Eye (tissue), 1 donor: Measurements from ENCODE around the gene SNED1.

Experiments used
- DNase-seq: peaks from one replicate; pipeline ENCODE4 v3.0.0-alpha.2; 2015

SNED1 gene

DNA sequence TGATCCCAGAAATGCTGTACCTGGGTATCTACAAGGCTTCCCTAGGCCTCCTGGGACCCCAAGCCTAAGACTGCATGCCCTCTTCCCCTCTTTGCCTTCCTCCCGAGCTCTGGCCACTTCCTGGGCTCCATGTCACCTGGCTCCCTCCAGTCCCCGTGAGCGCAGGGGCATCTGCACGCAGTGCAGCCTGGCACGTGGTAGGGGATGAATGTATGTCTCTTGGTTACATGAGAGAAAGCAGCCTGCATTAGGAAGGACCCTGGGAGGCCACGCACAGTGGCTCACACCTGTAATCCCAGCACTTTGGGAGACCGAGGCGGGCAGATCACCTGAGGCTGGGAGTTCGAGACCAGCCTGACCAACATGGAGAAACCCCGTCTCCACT, 135.0 kb downstream of the SNED1 start:
- no peak for DNase-seq

DNA sequence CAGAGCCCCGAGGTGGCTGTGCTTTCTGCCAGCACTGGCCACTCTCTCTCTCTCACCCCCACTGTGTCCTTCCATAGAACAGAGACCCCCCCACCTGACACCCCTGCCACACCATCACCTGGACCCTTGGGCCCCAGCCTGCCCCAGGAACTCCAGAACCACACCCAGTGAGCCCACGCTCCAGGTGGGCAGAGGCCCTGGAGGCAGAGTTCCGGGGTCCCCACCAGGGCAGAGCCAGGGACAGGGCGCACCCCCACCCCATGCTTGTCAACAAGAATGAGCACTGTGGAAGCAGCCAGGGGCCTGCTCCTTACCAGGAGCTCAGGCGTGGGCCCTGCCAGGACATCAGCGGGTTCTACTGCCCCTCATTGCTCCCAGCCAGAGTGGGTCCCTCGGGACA, 136.3 kb downstream of the SNED1 start:
- DNase-seq: no peak

DNA sequence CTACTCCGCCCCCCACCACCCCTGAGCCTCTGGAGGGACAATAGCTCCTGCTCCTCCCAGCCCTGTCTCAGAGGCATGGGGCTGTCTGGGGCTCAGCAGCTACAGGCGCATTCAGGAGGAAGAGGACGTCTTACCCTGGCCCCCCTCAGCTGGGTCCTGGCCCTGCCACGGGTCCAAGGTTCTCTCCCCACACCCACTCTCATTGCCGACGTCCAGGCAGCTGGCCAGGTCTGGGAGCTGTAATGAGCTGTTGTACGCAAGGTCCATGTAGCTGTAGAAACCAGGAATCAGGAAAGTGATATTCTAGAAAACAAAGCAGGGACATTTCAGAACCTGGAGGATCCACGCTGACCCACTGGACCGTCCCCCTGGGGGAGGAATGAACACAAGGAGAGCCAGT, 137.3 kb downstream of the SNED1 start:
- DNase-seq: no peak

DNA sequence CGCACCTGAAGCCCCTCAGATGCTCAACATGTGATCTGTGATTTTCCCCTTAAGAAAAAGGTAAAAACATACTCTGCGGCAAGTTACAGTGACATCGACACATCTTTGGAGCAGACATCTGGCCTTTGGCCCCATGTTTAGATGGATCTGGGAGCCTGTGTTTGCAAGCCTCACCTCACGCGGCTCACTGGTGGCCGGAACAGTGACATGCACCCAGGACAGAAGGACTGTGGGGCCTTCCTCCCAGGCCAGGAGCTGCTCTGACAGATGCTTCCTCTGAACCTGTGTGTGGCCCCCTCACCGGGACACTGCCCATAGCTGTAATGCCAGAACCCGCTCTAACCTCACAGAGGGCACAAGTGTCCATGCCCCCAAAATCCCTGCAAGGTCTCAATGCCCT, 137.8 kb downstream of the SNED1 start:
- no peak for DNase-seq

DNA sequence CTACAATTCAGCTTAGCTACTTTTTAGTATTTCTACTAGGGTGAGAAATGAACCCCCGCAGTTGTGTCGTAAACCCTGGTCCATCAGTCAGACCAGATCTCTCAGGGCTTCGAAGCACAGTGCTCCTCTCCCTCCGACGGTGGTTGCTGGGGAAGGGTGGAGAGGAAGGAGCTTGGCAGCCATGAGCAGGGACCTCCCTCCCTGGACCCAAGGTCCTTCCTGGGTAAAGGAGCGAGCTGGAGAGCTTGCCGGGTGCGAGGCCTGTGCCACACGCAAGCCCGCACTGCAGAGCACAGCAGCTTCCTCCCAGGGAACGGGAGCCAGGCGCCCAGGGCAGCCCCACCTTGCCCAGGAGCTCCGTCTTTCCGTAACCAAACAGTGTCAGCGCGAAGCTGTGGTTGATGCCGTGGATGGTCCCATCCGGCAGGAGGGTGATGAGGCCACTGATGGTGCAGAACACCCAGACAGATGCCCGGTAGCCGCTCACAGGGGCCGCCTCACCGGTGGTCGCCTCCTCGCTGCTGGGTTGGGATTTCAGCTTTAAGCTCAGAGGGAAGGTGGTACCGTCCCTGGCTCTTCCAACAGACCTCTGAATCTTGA, 138.3 kb downstream of the SNED1 start:
- DNase-seq: no peak

DNA sequence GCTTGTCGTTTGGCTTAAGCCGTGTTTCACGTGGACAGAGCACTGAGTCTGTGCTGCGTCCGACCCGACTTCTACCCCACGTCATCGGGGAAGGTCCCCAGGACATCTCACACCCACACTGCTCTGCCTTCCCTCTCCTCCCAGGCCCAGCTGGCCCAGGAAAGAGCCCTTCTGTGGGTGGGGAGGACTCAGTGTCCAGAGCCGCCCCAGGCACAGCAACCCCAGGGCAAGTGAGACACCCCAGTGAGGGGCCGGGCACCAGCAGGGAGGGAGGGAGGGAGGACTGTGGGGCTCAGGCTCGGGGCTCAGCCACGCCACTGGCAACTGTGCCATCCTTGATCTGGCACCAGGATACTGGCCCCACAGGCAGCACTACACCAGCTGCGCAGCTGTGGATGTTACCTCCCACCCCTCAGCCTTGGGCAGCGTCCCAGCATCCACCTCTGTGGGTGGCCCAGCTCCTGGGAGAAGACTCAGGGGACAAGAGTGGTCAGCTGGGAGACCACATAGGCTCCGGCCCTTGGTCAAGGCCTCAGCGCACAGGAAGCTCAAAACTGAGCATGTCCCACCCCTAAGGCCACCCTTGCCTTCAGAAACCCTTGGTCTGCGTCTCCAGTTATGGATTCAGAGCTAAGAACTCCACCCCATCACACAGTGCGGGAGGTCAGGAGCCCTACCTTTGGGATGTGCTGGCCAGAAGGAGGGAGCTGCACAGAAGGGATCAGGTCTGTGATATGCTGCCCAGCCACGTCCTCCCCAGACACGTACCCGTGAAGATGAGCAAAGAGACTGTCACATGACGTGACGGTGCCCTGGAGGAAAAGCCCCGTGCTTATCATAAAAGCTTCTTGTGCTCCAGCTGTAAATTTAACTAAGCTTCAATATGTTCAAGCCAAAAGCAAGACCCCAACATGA, 139.1 kb downstream of the SNED1 start:
- DNase-seq: no peak

DNA sequence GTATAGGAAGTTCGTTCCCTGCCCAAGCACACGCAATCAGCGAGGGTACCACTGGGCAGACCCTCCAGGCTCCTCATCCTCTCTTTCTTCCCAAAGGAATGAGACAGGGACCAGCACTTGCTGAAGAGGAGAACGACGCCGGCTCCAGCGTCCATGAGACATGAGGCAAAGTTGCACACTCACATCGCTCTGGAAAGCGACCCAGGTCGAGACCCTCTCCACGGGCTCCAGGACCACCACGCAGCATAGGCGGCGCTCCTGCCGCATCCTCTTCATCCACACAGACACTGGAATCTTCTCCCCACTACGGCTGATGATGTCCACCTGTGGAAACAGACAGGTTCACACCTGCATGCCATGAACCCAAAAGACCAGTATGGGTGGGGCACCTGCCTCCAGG, 140.1 kb downstream of the SNED1 start:
- DNase-seq: no peak

DNA sequence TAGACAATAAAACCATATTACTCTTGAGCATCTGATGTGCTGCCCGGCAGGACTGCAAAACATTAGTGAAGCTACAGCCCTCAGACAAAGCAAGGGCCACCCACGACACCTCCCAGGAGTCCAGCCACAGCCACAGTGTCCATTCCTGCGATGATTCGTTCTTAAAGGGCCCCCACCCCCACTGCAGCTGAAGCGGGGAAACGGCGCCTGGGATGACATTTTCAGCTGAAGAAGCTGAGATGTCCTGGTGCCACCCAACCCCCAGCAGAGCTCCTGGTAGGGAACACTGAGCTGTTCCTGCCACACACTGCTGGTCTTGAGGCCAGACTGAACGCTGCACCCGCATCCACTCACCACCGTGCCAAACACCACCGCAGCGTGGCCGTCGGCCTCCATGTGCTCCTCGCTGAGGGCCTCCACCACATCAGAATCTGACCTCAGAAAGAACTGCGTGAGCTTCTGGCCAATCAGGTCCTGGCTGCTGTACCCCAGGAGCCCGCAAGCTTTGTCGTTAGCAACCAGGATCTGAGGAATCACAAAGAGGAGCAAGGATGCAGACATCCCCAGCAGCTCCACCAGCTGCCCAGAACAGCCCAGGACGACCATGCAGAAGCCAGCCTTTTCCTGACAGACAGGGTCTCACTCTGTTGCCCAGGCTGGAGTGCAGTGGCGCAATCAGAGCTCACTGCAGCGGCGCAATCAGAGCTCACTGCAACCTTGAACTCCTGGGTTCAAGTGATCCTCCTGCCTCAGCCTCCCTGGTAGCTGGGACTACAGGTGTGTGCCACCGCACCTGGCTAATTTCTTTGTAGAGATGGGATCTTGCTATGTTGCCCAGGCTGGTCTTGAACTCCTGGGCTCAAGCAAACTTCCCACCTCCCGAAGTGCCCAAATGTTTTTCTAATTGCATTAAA, 141.4 kb downstream of the SNED1 start:
- DNase-seq: no peak

DNA sequence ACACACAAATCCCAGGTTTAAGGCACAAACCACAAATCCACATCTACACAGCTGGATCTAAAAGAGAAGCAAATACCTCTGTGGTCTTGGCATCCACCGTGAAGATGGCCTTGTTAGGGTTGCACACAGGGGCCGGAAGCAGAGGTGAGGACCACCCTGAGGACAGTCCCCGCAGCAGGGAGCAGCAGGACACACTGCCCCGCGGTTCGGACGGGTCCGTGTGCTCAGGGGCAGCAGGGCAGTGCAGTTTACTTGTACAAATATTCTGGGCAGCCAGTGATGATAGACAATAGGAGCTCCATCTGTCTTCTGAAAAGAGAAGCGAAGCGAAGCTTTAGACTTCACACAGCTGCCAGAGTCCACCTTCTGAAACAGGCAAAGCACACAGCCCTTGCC, 142.0 kb downstream of the SNED1 start:
- DNase-seq: no peak

DNA sequence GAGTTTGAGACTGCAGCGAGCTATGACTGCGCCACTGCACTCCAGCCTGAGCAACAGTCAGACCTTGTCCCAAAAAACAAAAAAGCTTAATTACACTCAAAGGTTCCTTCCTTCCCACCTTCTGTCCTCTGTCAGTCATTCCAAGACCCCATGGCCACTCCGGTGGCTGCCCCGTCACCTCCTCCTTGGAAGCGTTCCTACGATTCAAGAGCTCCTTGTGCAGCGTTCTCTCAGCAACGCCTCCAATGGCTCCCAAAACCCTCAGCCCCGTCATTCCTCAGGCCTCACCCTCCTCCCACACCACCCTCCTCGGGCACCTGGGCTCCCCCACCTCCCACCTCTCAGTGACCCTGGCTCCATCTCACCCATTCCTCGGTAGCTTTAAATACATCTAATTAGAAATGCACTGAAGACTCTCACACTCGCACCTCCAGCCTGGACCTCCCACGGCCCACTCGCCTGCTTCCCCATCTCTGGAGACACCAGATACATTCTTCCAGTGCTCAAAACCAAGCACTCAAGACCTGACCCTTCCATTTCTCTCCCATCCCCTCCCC, 142.9 kb downstream of the SNED1 start:
- no peak for DNase-seq

DNA sequence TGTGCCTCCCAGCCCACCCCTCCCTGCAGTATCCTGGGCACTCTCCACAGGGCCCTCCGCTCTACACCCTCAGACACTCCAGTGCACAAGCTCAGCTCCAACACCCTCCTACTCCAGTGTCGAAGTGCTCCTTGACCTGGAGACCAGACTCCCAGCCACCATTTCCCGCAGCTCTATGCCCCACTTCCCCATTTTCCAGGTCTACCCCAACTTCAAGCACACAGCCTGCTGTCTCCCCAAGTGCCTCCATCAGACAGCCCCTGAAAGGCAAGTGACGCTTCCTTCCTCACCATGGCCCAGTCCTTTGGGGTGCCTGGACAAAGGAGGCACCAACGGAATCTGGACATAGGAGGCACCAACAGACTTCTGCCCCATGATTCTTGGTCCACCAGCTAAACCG, 143.6 kb downstream of the SNED1 start:
- no peak for DNase-seq

DNA sequence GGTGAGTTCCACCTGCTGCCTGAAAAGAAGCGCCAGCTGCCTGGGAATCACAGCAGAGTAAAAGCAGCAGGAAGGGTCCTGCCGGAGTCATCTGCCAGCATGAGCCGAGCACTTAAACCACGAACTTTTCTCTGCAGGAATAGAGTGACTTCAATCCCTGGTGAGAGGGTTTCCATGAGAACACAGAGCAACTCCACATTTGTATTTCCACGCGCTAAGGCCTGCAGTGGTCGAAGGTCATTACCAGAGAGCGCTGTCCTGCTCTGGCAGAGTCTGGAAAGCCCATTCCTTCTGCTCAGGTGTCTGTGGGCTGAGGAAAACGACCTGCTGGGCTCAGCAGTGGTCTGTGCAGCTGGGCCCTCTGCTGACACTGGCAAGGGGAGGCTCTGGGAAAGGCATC, 144.2 kb downstream of the SNED1 start:
- DNase-seq: no peak
